ENCODE data around the gene SSR1. TPM values are rescaled to one million over a fixed set of nuclear protein-coding genes. Genes with fewer than 3 reads are reported as not detected.
"Not testable (repeated sequence)": the region's sequence is repeated elsewhere in the genome, so short reads cannot be mapped to it uniquely, and the experiment has no call there.

The SSR1 gene
- total and polyA plus RNA-seq, 2 of the 13 experiments (the other 11 are each of a cell fraction or from before 2014, with no cell fraction given): 203 to 243 TPM

DNA sequence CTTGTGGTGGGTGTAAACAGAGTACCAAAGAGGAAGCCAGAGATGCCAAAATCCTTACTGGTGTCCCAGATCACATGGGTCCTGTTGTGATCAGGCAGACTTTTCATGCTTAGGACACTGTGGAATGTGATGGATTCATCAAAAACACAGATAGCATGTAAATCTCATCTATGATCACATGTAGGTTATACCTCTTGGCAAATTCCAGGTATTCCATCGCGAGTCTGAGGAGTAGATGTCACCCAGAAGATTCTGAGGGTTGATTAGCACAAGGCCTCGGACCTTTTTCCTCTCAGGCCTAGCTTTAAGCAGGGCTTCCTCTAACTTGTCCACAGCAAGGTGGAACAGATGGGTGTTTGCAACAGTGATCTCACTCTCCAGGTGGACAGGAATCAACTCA is 28.3 kb upstream of the SSR1 start (continued):
- TF ChIP-seq, protein P1, sequence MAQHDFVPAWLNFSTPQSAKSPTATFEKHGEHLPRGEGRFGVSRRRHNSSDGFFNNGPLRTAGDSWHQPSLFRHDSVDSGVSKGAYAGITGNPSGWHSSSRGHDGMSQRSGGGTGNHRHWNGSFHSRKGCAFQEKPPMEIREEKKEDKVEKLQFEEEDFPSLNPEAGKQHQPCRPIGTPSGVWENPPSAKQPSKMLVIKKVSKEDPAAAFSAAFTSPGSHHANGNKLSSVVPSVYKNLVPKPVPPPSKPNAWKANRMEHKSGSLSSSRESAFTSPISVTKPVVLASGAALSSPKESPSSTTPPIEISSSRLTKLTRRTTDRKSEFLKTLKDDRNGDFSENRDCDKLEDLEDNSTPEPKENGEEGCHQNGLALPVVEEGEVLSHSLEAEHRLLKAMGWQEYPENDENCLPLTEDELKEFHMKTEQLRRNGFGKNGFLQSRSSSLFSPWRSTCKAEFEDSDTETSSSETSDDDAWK (CRISPR knock-in tag; IDR thresholded peaks at IDR 0.05): no peak

DNA sequence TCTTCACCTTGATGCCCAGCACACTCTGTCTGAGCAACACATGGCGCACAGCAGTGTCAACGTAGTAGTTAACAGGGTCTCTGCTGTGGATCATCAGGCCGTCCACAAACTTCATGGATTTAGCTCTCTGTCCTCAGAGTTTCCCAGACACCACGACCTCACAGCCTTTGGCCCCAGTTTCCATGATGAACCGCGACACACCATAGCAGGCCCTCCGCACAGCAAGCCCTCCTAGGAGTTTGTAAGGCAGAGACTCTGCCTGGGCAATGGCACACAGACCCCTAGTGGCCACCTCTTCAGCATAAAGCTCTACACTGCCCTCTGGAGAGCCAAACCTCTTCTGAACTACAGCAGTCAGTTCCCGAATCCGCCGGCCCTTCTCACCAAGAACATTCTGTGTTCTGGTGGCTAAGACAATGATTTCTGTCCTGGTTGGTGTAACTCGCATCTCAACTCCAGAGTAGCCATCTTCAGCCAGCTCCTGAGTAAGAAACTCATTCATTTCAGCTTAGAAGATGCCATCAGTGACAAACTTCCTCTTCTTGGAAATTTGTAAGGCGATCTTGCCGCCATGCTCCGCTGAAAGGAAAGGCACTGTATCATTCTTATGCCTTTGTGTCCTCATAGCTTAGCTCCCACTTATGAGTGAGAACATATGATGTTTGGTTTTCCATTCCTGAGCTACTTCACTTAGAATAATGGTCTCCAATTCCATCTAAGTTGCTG is 26.2 kb upstream of the SSR1 start:
- 0 out of 6 replicates have a peak overlapping the region, but pooled peaks of 1 of the 3 experiments have one; percentile 17 for H3K4me3 ChIP-seq (replicated peaks in 1 of 3; ENCODE audit: insufficient read depth in 1 of 3, low read depth in 2 of 3, low read length in 3 of 3)
- H3K27ac ChIP-seq (ENCODE audit: extremely low read length, insufficient read depth, low read length); H4K20me1 ChIP-seq (ENCODE audit: insufficient read depth, low read length); H3K36me3 ChIP-seq (replicated peaks in 1 of 2; ENCODE audit: control insufficient read depth in 1 of 2, insufficient read depth in 2 of 2, low read length in 2 of 2); H3K9me3 ChIP-seq (ENCODE audit: low read length); H3K27me3 ChIP-seq (ENCODE audit: control insufficient read depth in 1 of 2, insufficient read depth in 2 of 2, low read length in 2 of 2); in situ Hi-C loops (cut with HindIII; ENCODE audit: extremely low pct_ligation_motif_present, low pct_unique_long_range_greater_than_20kb); BruUV-seq (replicated peaks); H3K79me2 ChIP-seq (ENCODE audit: insufficient read depth, low read length): not testable (repeated sequence)
- ATAC-seq: peak; percentile 95
- H3K4me2 ChIP-seq (ENCODE audit: low read depth, low read length): peak overlapping the region; percentile 61
- intact Hi-C loops (cut with micrococcal nuclease; ENCODE audit: unreplicated experiment): loop anchor here (1.0 to 5.0 kb wide), 3 partner anchors 26 to 278 kb away; partner anchors contain the start of gene SSR1
- POLR2A ChIA-PET: interaction anchor here (0.7 kb wide), 1 partner anchor 51 kb away, joined by 7 read pairs; the partner anchor contains the start of genes CAGE1 and RIOK1
- peak overlapping the region; percentile 84 for H2AFZ ChIP-seq (ENCODE audit: low read length)
- FAIRE-seq: peak; percentile 98
- peaks cover 35% of the 10 kb centered on the region for H3K4me1 ChIP-seq (ENCODE audit: insufficient read depth, low read length)
- CTCF ChIA-PET (ENCODE audit: low intra/inter-chr PET ratio, low total read pairs): interaction anchor here (1.7 to 2.8 kb wide), 3 partner anchors 27 to 63 kb away, joined by 5 to 25 read pairs (median 6); partner anchors contain the start of genes CAGE1, RIOK1 and SSR1
- H3K9ac ChIP-seq (ENCODE audit: insufficient read depth, low read depth, low read length): 0 out of 2 replicates have a peak overlapping the region, but pooled peaks have one; percentile 14
- DNase-seq (ENCODE audit: low spot score): peak; percentile 82
- 55% methylated on average over 9 of the region's 14 CpGs for WGBS (ENCODE audit: low lambda C conversion rate)
- TF ChIP-seq, protein P2, sequence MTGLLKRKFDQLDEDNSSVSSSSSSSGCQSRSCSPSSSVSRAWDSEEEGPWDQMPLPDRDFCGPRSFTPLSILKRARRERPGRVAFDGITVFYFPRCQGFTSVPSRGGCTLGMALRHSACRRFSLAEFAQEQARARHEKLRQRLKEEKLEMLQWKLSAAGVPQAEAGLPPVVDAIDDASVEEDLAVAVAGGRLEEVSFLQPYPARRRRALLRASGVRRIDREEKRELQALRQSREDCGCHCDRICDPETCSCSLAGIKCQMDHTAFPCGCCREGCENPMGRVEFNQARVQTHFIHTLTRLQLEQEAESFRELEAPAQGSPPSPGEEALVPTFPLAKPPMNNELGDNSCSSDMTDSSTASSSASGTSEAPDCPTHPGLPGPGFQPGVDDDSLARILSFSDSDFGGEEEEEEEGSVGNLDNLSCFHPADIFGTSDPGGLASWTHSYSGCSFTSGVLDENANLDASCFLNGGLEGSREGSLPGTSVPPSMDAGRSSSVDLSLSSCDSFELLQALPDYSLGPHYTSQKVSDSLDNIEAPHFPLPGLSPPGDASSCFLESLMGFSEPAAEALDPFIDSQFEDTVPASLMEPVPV (CRISPR knock-in tag; IDR thresholded peaks at IDR 0.05): 0 out of 2 replicates have a peak, but pooled peaks have one; percentile 25
- TF ChIP-seq ELF3 (CRISPR knock-in tag; IDR thresholded peaks at IDR 0.05): peak; percentile 45; the same call in 1 of the 2 replicates
- peak; percentile 60; the same call in 1 of the 2 replicates for TF ChIP-seq MIER2 (CRISPR knock-in tag; IDR thresholded peaks at IDR 0.05)
- 0 out of 2 replicates have a peak, but pooled peaks have one; percentile 70 for TF ChIP-seq ZNF567 (CRISPR knock-in tag; IDR thresholded peaks at IDR 0.05; ENCODE audit: borderline replicate concordance)
- TF ChIP-seq, protein P3, sequence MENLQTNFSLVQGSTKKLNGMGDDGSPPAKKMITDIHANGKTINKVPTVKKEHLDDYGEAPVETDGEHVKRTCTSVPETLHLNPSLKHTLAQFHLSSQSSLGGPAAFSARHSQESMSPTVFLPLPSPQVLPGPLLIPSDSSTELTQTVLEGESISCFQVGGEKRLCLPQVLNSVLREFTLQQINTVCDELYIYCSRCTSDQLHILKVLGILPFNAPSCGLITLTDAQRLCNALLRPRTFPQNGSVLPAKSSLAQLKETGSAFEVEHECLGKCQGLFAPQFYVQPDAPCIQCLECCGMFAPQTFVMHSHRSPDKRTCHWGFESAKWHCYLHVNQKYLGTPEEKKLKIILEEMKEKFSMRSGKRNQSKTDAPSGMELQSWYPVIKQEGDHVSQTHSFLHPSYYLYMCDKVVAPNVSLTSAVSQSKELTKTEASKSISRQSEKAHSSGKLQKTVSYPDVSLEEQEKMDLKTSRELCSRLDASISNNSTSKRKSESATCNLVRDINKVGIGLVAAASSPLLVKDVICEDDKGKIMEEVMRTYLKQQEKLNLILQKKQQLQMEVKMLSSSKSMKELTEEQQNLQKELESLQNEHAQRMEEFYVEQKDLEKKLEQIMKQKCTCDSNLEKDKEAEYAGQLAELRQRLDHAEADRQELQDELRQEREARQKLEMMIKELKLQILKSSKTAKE (CRISPR knock-in tag; IDR thresholded peaks at IDR 0.05; ENCODE audit: borderline replicate concordance): 0 out of 2 replicates have a peak, but pooled peaks have one; percentile 20
- peak; percentile 84; the same call in 1 of the 2 replicates for TF ChIP-seq ZNF598 (CRISPR knock-in tag; IDR thresholded peaks at IDR 0.05; ENCODE audit: borderline replicate concordance)
- TF ChIP-seq, protein P4, sequence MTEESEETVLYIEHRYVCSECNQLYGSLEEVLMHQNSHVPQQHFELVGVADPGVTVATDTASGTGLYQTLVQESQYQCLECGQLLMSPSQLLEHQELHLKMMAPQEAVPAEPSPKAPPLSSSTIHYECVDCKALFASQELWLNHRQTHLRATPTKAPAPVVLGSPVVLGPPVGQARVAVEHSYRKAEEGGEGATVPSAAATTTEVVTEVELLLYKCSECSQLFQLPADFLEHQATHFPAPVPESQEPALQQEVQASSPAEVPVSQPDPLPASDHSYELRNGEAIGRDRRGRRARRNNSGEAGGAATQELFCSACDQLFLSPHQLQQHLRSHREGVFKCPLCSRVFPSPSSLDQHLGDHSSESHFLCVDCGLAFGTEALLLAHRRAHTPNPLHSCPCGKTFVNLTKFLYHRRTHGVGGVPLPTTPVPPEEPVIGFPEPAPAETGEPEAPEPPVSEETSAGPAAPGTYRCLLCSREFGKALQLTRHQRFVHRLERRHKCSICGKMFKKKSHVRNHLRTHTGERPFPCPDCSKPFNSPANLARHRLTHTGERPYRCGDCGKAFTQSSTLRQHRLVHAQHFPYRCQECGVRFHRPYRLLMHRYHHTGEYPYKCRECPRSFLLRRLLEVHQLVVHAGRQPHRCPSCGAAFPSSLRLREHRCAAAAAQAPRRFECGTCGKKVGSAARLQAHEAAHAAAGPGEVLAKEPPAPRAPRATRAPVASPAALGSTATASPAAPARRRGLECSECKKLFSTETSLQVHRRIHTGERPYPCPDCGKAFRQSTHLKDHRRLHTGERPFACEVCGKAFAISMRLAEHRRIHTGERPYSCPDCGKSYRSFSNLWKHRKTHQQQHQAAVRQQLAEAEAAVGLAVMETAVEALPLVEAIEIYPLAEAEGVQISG (CRISPR knock-in tag; IDR thresholded peaks at IDR 0.05): peak; percentile 53; the same call in 1 of the 2 replicates
